ENCODE data around the gene SH2D7. TPM values are rescaled to one million over a fixed set of nuclear protein-coding genes. Genes with fewer than 3 reads are reported as not detected.

The SH2D7 gene
- total RNA-seq, 1 experiment from 2014 or later, result not detected

DNA sequence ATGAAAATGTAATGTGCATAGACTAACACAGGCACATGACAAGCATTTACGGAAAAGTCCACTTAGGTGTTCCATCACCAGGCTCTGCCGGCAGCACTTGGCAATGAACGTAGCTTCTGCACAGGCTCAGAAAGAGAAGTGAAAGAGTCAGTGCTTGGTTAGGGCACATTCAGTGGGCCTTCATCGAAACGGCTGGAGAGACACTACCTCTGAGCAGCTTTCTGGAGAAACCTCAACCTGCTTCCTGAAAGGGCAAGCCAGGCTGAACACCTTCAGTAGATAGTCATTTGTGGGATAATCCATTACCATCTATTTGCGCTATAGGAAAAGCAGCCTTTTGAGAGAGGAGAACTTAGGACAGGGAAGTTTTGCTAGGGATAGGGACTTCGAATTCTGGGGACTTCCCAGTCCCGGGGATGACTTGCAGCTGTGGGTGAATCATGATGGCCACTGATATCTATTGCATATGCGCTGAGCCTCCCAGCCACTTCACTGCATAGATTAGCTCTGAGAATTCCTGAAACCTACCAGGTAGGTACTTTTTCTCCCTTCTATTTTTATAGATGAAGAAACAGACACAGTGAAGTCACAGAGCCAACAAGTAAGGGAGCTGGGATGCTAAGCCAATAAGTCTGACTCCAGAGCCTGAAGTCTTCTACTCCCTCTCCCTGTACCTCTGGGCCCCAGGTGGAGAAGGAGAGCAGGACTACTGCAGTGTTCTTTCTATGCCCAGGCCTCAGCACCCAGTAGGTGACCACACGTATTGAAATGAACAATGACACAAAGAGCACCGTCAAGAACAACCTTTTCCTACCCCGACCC is 4.2 kb upstream of the SH2D7 start:
- no peak for ATAC-seq
- POLR2A ChIA-PET, result no interaction called here
- no peak for TF ChIP-seq ELF4 (CRISPR knock-in tag; IDR thresholded peaks at IDR 0.05; ENCODE audit: low read depth)
- TF ChIP-seq, protein P1, sequence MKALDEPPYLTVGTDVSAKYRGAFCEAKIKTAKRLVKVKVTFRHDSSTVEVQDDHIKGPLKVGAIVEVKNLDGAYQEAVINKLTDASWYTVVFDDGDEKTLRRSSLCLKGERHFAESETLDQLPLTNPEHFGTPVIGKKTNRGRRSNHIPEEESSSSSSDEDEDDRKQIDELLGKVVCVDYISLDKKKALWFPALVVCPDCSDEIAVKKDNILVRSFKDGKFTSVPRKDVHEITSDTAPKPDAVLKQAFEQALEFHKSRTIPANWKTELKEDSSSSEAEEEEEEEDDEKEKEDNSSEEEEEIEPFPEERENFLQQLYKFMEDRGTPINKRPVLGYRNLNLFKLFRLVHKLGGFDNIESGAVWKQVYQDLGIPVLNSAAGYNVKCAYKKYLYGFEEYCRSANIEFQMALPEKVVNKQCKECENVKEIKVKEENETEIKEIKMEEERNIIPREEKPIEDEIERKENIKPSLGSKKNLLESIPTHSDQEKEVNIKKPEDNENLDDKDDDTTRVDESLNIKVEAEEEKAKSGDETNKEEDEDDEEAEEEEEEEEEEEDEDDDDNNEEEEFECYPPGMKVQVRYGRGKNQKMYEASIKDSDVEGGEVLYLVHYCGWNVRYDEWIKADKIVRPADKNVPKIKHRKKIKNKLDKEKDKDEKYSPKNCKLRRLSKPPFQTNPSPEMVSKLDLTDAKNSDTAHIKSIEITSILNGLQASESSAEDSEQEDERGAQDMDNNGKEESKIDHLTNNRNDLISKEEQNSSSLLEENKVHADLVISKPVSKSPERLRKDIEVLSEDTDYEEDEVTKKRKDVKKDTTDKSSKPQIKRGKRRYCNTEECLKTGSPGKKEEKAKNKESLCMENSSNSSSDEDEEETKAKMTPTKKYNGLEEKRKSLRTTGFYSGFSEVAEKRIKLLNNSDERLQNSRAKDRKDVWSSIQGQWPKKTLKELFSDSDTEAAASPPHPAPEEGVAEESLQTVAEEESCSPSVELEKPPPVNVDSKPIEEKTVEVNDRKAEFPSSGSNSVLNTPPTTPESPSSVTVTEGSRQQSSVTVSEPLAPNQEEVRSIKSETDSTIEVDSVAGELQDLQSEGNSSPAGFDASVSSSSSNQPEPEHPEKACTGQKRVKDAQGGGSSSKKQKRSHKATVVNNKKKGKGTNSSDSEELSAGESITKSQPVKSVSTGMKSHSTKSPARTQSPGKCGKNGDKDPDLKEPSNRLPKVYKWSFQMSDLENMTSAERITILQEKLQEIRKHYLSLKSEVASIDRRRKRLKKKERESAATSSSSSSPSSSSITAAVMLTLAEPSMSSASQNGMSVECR (CRISPR knock-in tag; IDR thresholded peaks at IDR 0.05; ENCODE audit: borderline replicate concordance), result no peak
- TF ChIP-seq ZNF232 (CRISPR knock-in tag; IDR thresholded peaks at IDR 0.05), result no peak
- no peak for TF ChIP-seq SMAD4 (CRISPR knock-in tag; IDR thresholded peaks at IDR 0.05)
- no peak for TF ChIP-seq SP1 (CRISPR knock-in tag; conservative IDR thresholded peaks at IDR 0.05)
- TF ChIP-seq, protein P2, sequence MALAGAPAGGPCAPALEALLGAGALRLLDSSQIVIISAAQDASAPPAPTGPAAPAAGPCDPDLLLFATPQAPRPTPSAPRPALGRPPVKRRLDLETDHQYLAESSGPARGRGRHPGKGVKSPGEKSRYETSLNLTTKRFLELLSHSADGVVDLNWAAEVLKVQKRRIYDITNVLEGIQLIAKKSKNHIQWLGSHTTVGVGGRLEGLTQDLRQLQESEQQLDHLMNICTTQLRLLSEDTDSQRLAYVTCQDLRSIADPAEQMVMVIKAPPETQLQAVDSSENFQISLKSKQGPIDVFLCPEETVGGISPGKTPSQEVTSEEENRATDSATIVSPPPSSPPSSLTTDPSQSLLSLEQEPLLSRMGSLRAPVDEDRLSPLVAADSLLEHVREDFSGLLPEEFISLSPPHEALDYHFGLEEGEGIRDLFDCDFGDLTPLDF (CRISPR knock-in tag; IDR thresholded peaks at IDR 0.05), result no peak
- no peak for TF ChIP-seq ZNF263 (CRISPR knock-in tag; IDR thresholded peaks at IDR 0.05; ENCODE audit: low read depth)
- TF ChIP-seq IRF2 (CRISPR knock-in tag; IDR thresholded peaks at IDR 0.05; ENCODE audit: borderline replicate concordance, low read depth), result no peak
- TF ChIP-seq SMAD3 (CRISPR knock-in tag; IDR thresholded peaks at IDR 0.05; ENCODE audit: borderline replicate concordance), result no peak
- TF ChIP-seq NFYB (CRISPR knock-in tag; conservative IDR thresholded peaks at IDR 0.05; ENCODE audit: low read depth), result no peak
- TF ChIP-seq, protein P3, sequence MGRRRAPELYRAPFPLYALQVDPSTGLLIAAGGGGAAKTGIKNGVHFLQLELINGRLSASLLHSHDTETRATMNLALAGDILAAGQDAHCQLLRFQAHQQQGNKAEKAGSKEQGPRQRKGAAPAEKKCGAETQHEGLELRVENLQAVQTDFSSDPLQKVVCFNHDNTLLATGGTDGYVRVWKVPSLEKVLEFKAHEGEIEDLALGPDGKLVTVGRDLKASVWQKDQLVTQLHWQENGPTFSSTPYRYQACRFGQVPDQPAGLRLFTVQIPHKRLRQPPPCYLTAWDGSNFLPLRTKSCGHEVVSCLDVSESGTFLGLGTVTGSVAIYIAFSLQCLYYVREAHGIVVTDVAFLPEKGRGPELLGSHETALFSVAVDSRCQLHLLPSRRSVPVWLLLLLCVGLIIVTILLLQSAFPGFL (CRISPR knock-in tag; IDR thresholded peaks at IDR 0.05; ENCODE audit: borderline replicate concordance), result no peak
- TF ChIP-seq, protein P4, sequence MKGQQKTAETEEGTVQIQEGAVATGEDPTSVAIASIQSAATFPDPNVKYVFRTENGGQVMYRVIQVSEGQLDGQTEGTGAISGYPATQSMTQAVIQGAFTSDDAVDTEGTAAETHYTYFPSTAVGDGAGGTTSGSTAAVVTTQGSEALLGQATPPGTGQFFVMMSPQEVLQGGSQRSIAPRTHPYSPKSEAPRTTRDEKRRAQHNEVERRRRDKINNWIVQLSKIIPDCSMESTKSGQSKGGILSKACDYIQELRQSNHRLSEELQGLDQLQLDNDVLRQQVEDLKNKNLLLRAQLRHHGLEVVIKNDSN (CRISPR knock-in tag; IDR thresholded peaks at IDR 0.05), result no peak
- TF ChIP-seq, protein P5, sequence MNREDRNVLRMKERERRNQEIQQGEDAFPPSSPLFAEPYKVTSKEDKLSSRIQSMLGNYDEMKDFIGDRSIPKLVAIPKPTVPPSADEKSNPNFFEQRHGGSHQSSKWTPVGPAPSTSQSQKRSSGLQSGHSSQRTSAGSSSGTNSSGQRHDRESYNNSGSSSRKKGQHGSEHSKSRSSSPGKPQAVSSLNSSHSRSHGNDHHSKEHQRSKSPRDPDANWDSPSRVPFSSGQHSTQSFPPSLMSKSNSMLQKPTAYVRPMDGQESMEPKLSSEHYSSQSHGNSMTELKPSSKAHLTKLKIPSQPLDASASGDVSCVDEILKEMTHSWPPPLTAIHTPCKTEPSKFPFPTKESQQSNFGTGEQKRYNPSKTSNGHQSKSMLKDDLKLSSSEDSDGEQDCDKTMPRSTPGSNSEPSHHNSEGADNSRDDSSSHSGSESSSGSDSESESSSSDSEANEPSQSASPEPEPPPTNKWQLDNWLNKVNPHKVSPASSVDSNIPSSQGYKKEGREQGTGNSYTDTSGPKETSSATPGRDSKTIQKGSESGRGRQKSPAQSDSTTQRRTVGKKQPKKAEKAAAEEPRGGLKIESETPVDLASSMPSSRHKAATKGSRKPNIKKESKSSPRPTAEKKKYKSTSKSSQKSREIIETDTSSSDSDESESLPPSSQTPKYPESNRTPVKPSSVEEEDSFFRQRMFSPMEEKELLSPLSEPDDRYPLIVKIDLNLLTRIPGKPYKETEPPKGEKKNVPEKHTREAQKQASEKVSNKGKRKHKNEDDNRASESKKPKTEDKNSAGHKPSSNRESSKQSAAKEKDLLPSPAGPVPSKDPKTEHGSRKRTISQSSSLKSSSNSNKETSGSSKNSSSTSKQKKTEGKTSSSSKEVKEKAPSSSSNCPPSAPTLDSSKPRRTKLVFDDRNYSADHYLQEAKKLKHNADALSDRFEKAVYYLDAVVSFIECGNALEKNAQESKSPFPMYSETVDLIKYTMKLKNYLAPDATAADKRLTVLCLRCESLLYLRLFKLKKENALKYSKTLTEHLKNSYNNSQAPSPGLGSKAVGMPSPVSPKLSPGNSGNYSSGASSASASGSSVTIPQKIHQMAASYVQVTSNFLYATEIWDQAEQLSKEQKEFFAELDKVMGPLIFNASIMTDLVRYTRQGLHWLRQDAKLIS (CRISPR knock-in tag; IDR thresholded peaks at IDR 0.05; ENCODE audit: borderline replicate concordance), result no peak
- no peak for TF ChIP-seq ZNF396 (CRISPR knock-in tag; IDR thresholded peaks at IDR 0.05; ENCODE audit: borderline replicate concordance)
- TF ChIP-seq, protein P6, sequence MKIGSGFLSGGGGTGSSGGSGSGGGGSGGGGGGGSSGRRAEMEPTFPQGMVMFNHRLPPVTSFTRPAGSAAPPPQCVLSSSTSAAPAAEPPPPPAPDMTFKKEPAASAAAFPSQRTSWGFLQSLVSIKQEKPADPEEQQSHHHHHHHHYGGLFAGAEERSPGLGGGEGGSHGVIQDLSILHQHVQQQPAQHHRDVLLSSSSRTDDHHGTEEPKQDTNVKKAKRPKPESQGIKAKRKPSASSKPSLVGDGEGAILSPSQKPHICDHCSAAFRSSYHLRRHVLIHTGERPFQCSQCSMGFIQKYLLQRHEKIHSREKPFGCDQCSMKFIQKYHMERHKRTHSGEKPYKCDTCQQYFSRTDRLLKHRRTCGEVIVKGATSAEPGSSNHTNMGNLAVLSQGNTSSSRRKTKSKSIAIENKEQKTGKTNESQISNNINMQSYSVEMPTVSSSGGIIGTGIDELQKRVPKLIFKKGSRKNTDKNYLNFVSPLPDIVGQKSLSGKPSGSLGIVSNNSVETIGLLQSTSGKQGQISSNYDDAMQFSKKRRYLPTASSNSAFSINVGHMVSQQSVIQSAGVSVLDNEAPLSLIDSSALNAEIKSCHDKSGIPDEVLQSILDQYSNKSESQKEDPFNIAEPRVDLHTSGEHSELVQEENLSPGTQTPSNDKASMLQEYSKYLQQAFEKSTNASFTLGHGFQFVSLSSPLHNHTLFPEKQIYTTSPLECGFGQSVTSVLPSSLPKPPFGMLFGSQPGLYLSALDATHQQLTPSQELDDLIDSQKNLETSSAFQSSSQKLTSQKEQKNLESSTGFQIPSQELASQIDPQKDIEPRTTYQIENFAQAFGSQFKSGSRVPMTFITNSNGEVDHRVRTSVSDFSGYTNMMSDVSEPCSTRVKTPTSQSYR (CRISPR knock-in tag; IDR thresholded peaks at IDR 0.05), result no peak
- TF ChIP-seq ZNF317 (CRISPR knock-in tag; IDR thresholded peaks at IDR 0.05; ENCODE audit: borderline replicate concordance, low read depth), result no peak
- TF ChIP-seq, protein P7, sequence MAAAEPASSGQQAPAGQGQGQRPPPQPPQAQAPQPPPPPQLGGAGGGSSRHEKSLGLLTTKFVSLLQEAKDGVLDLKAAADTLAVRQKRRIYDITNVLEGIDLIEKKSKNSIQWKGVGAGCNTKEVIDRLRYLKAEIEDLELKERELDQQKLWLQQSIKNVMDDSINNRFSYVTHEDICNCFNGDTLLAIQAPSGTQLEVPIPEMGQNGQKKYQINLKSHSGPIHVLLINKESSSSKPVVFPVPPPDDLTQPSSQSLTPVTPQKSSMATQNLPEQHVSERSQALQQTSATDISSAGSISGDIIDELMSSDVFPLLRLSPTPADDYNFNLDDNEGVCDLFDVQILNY (CRISPR knock-in tag; IDR thresholded peaks at IDR 0.05), result no peak
- no peak for TF ChIP-seq ZNF138 (CRISPR knock-in tag; conservative IDR thresholded peaks at IDR 0.05)

More for the DNA sequence above, 4.2 kb upstream of the SH2D7 start:
- Mint-ChIP-seq H3K4me1 (no peaks in the 10 kb centered on the region), H3K27ac (no peak overlapping the region), H3K4me3 (no peak overlapping the region), H3K27me3 (ENCODE audit: low read depth) (peaks cover 25% of the 10 kb centered on the region), H3K36me3 (no peaks in the 10 kb centered on the region), H3K9me3 (no peaks in the 10 kb centered on the region)
- CTCF ChIA-PET, result interaction anchor here (1.4 to 5.0 kb wide), 2 partner anchors 20 to 88 kb away, joined by 4 to 15 read pairs; no protein-coding TSS in a partner anchor
- DNase-seq (ENCODE audit: low spot score), result no peak
